HEK293 (cell line): ENCODE data around the gene ZNF273.
"Not testable (repeated sequence)": the region's sequence is repeated elsewhere in the genome, so short reads cannot be mapped to it uniquely, and the experiment has no call there.

ENCODE experiments used
- CTCF ChIA-PET: fragments of 350-600 bp; formaldehyde crosslinking; extraction: SDS; loops from one replicate; lab custom pipeline; 2021; ENCODE audit warnings: antibody characterized with exemption; lab: Yijun Ruan, JAX
- POLR2A ChIA-PET: fragments of 300-600 bp; formaldehyde crosslinking; extraction: SDS; loops from one replicate; lab custom pipeline; 2020; ENCODE audit warnings: antibody characterized with exemption, inconsistent platforms; lab: Yijun Ruan, JAX
- H3K27ac ChIP-seq: fragments of 200-500 bp; sonication (Bioruptor generic); 2 replicates; pipeline ENCODE4 v1.5.1; 2014; ENCODE audit warnings: low read depth, low read length, control low read depth, inconsistent platforms; ENCODE audit errors: extremely low read depth
- H3K36me3 ChIP-seq, 2 experiments: fragments of 200-500 bp in 1 of 2; sonication (Bioruptor generic) in 1 of 2; 1 replicate in 1 of 2; 2 replicates in 1 of 2; pipeline ENCODE4 v1.5.1; 2014 to 2017; ENCODE audit warnings: inconsistent platforms in 2 of 2, low read length in 2 of 2; ENCODE audit not compliant: control insufficient read depth in 2 of 2, insufficient read depth in 1 of 2
- H3K4me1 ChIP-seq: fragments of 200-500 bp; sonication (Bioruptor generic); 2 replicates; pipeline ENCODE4 v1.5.1; 2014; ENCODE audit warnings: mild to moderate bottlenecking, low read length, inconsistent platforms; ENCODE audit not compliant: control insufficient read depth, insufficient read depth
- H3K4me3 ChIP-seq: 2 replicates; pipeline ENCODE4 v1.5.1; 2011; ENCODE audit warnings: low read depth, mild to moderate bottlenecking, control low read depth, low read length, moderate library complexity
- H3K9me3 ChIP-seq: fragments of 200-500 bp; sonication (Bioruptor generic); 2 replicates; pipeline ENCODE4 v1.5.1; 2014; ENCODE audit warnings: low read depth, low read length, inconsistent platforms; ENCODE audit not compliant: control insufficient read depth, insufficient read depth
- SETDB1 ChIP-seq: IDR thresholded peaks from one replicate; pipeline ENCODE4 v1.6.1; 2017; ENCODE audit warnings: mild to moderate bottlenecking, low read length, moderate library complexity, mixed read lengths; ENCODE audit not compliant: insufficient read length
- ZEB2 ChIP-seq: fragments of 450-650 bp; formaldehyde crosslinking; IDR thresholded peaks from 2 replicates; pipeline ENCODE4 v1.5.1; 2016; ENCODE audit warnings: missing biosample characterization, missing genetic modification characterization
- ZNF274 ChIP-seq, 2 experiments: fragments of 200-500 bp in 1 of 2; fragments of 450-650 bp in 1 of 2; sonication (Bioruptor generic) in 1 of 2; formaldehyde crosslinking in 1 of 2; IDR thresholded peaks; 2 replicates each; pipeline versions ENCODE4 v1.5.1 to v1.6.1; 2014 to 2016; ENCODE audit warnings: borderline replicate concordance in 1 of 2, inconsistent platforms in 1 of 2, low read length in 1 of 2, missing biosample characterization in 1 of 2, missing genetic modification characterization in 1 of 2
- ZNF354C ChIP-seq: fragments of 450-650 bp; formaldehyde crosslinking; IDR thresholded peaks from 2 replicates; pipeline ENCODE4 v1.5.1; 2016; ENCODE audit warnings: missing biosample characterization, missing genetic modification characterization, low read depth, borderline replicate concordance
- ZNF404 ChIP-seq: fragments of 450-650 bp; formaldehyde crosslinking; IDR thresholded peaks from 2 replicates; pipeline ENCODE4 v1.5.1; 2017; ENCODE audit warnings: missing biosample characterization, missing genetic modification characterization
- ZNF629 ChIP-seq: fragments of 450-650 bp; formaldehyde crosslinking; IDR thresholded peaks from 2 replicates; pipeline ENCODE4 v1.5.1; 2017; ENCODE audit warnings: missing biosample characterization, missing genetic modification characterization
- ZNF830 ChIP-seq: fragments of 450-650 bp; IDR thresholded peaks from 2 replicates; pipeline ENCODE4 v1.5.0; 2018; ENCODE audit warnings: missing biosample characterization, missing genetic modification characterization, low read depth, mild to moderate bottlenecking, moderate library complexity
- ZSCAN30 ChIP-seq: fragments of 450-650 bp; IDR thresholded peaks from 2 replicates; pipeline ENCODE4 v1.5.1; 2018; ENCODE audit warnings: missing biosample characterization, mild to moderate bottlenecking, missing genetic modification characterization, moderate library complexity
- TF ChIP-seq, protein P1 (sequence below): fragments of 450-650 bp; formaldehyde crosslinking; IDR thresholded peaks from 2 replicates; pipeline ENCODE4 v1.5.1; 2016; ENCODE audit warnings: missing biosample characterization, missing genetic modification characterization, borderline replicate concordance
- TF ChIP-seq, protein P2 (sequence below): fragments of 450-650 bp; formaldehyde crosslinking; IDR thresholded peaks from 2 replicates; pipeline ENCODE4 v1.5.0; 2017; ENCODE audit warnings: missing biosample characterization, missing genetic modification characterization, borderline replicate concordance
- TF ChIP-seq, protein P3 (sequence below): fragments of 450-650 bp; formaldehyde crosslinking; IDR thresholded peaks from 2 replicates; pipeline ENCODE4 v1.5.1; 2016; ENCODE audit warnings: missing biosample characterization, missing genetic modification characterization

ZNF273 gene

DNA sequence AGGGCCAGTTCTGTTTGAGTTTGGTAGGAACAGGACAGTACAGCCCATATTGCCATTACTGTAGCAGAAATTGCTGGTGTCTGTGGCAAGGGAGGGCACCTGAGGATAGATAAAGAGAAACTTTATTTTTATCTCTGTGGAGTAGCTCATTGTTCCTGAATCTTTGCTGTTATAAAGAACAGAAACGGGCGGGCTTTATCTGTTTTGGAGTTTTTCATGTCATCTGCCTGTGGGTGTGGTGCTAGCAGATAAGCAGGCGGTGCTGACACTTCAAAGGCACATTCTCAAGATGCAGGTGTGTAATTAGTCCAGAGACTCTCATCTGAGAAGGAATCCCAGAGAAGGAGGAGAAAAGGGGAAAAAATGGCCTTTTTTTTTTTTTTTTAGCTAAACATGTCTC, 11.5 kb downstream of the ZNF273 start (continued):
- TF ChIP-seq, protein P1, sequence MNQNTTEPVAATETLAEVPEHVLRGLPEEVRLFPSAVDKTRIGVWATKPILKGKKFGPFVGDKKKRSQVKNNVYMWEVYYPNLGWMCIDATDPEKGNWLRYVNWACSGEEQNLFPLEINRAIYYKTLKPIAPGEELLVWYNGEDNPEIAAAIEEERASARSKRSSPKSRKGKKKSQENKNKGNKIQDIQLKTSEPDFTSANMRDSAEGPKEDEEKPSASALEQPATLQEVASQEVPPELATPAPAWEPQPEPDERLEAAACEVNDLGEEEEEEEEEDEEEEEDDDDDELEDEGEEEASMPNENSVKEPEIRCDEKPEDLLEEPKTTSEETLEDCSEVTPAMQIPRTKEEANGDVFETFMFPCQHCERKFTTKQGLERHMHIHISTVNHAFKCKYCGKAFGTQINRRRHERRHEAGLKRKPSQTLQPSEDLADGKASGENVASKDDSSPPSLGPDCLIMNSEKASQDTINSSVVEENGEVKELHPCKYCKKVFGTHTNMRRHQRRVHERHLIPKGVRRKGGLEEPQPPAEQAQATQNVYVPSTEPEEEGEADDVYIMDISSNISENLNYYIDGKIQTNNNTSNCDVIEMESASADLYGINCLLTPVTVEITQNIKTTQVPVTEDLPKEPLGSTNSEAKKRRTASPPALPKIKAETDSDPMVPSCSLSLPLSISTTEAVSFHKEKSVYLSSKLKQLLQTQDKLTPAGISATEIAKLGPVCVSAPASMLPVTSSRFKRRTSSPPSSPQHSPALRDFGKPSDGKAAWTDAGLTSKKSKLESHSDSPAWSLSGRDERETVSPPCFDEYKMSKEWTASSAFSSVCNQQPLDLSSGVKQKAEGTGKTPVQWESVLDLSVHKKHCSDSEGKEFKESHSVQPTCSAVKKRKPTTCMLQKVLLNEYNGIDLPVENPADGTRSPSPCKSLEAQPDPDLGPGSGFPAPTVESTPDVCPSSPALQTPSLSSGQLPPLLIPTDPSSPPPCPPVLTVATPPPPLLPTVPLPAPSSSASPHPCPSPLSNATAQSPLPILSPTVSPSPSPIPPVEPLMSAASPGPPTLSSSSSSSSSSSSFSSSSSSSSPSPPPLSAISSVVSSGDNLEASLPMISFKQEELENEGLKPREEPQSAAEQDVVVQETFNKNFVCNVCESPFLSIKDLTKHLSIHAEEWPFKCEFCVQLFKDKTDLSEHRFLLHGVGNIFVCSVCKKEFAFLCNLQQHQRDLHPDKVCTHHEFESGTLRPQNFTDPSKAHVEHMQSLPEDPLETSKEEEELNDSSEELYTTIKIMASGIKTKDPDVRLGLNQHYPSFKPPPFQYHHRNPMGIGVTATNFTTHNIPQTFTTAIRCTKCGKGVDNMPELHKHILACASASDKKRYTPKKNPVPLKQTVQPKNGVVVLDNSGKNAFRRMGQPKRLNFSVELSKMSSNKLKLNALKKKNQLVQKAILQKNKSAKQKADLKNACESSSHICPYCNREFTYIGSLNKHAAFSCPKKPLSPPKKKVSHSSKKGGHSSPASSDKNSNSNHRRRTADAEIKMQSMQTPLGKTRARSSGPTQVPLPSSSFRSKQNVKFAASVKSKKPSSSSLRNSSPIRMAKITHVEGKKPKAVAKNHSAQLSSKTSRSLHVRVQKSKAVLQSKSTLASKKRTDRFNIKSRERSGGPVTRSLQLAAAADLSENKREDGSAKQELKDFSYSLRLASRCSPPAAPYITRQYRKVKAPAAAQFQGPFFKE (tag by site-specific recombination) = no peak
- TF ChIP-seq, protein P2, sequence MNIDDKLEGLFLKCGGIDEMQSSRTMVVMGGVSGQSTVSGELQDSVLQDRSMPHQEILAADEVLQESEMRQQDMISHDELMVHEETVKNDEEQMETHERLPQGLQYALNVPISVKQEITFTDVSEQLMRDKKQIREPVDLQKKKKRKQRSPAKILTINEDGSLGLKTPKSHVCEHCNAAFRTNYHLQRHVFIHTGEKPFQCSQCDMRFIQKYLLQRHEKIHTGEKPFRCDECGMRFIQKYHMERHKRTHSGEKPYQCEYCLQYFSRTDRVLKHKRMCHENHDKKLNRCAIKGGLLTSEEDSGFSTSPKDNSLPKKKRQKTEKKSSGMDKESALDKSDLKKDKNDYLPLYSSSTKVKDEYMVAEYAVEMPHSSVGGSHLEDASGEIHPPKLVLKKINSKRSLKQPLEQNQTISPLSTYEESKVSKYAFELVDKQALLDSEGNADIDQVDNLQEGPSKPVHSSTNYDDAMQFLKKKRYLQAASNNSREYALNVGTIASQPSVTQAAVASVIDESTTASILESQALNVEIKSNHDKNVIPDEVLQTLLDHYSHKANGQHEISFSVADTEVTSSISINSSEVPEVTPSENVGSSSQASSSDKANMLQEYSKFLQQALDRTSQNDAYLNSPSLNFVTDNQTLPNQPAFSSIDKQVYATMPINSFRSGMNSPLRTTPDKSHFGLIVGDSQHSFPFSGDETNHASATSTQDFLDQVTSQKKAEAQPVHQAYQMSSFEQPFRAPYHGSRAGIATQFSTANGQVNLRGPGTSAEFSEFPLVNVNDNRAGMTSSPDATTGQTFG = no peak
- TF ChIP-seq ZNF354C (tag by site-specific recombination) (no peak), ZEB2 (tag by site-specific recombination) (no peak), ZSCAN30 (tag by site-specific recombination) (no peak)

DNA sequence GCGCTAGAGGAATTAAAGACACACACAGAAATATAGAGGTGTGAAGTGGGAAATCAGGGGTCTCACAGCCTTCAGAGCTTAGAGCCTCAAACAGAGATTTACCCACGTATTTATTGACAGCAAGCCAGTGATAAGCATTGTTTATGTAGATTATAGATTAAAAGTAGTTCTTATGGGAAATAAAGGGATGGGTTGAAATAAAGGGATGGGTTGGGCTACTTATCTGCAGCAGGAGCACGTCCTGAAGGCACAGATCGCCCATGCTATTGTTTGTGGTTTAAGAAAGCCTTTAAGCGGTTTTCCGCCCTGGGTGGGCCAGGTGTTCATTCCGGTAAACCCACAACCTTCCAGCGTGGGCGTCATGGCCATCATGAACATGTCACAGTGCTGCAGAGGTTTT, 12.2 kb downstream of the ZNF273 start:
- peaks cover 13 to 24% of the 10 kb centered on the region in 2 experiments for H3K36me3 ChIP-seq
- H3K9me3 ChIP-seq, H3K27ac ChIP-seq, H3K4me1 ChIP-seq, H3K4me3 ChIP-seq, POLR2A ChIA-PET: not testable (repeated sequence)
- CTCF ChIA-PET = interaction anchor here (0.6 kb wide), 1 partner anchor 24 kb away, joined by 4 read pairs; no protein-coding TSS in a partner anchor

DNA sequence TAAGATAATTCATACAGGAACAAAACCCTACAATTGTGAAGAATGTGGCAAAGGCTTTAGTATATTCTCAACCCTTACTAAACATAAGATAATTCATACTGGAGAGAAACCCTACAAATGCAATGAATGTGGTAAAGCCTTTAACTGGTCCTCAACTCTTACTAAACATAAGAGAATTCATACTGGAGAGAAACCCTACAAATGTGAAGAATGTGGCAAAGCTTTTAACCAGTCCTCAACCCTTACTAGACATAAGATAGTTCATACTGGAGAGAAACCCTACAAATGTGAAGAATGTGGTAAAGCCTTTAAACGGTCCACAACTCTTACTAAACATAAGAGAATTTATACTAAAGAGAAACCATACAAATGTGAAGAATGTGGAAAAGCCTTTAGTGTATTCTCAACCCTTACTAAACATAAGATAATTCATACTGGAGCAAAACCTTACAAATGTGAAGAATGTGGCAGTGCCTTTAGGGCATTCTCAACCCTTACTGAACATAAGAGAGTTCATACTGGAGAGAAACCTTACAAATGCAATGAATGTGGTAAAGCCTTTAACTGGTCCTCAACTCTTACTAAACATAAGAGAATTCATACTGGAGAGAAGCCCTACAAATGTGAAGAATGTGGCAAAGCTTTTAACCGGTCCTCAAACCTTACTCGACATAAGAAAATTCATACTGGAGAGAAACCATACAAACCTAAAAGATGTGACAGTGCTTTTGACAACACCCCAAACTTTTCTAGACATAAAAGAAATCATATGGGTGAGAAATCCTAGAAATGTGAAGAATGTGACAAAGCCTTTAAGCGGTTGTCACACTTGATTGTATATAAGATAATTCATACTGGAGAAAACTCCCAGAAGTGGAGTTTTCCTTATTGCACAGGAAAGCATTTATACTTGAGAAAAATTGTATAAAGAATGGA, 25.4 kb downstream of the ZNF273 start:
- POLR2A ChIA-PET, H3K4me3 ChIP-seq, H3K9me3 ChIP-seq: not testable (repeated sequence)
- peak; percentile 50; the same call in 1 of the 2 replicates for TF ChIP-seq ZNF274 (IDR thresholded peaks at IDR 0.05; ENCODE audit: low read length)
- TF ChIP-seq ZNF274 (tag by site-specific recombination; IDR thresholded peaks at IDR 0.05; ENCODE audit: borderline replicate concordance) = peak; percentile 35; the same call in 1 of the 2 replicates
- peak; percentile 69 for TF ChIP-seq SETDB1
- TF ChIP-seq, all 188 proteins: peak for 2; not testable (repeated sequence) for 186
- peaks cover 26 to 39% of the 10 kb centered on the region in 2 experiments for H3K36me3 ChIP-seq
- not testable (repeated sequence) for H3K27ac ChIP-seq, H3K4me1 ChIP-seq
- CTCF ChIA-PET = interaction anchor here (0.8 kb wide), 1 partner anchor 342 kb away, joined by 3 read pairs; no protein-coding TSS in a partner anchor

DNA sequence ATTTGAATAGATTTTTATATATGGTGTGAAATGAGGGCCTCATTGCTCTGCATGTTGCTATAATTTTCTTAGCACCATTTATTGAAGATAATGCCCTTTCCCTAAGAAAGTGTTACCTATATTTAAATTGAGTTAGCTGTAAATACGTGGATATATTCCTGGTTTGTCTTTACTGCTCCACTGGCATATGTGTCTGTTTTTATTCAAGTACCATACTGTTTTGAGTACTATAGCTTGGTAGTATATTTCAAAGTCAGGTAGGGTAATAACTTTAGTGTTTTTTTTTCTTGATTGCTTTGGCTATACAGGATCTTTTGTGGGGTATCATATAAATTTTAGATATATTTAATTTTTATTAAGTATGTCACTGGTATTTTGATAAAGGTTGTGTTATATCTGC, 31.4 kb downstream of the ZNF273 start:
- no peak overlapping the region for H3K4me3 ChIP-seq
- POLR2A ChIA-PET = interaction anchor here (0.5 kb wide), 1 partner anchor 1724 kb away, joined by 3 read pairs; no protein-coding TSS in a partner anchor
- TF ChIP-seq, protein P3, sequence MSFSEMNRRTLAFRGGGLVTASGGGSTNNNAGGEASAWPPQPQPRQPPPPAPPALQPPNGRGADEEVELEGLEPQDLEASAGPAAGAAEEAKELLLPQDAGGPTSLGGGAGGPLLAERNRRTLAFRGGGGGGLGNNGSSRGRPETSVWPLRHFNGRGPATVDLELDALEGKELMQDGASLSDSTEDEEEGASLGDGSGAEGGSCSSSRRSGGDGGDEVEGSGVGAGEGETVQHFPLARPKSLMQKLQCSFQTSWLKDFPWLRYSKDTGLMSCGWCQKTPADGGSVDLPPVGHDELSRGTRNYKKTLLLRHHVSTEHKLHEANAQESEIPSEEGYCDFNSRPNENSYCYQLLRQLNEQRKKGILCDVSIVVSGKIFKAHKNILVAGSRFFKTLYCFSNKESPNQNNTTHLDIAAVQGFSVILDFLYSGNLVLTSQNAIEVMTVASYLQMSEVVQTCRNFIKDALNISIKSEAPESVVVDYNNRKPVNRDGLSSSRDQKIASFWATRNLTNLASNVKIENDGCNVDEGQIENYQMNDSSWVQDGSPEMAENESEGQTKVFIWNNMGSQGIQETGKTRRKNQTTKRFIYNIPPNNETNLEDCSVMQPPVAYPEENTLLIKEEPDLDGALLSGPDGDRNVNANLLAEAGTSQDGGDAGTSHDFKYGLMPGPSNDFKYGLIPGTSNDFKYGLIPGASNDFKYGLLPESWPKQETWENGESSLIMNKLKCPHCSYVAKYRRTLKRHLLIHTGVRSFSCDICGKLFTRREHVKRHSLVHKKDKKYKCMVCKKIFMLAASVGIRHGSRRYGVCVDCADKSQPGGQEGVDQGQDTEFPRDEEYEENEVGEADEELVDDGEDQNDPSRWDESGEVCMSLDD (tag by site-specific recombination) = no peak
- TF ChIP-seq ZNF830 = no peak
- no peak for TF ChIP-seq ZNF404 (tag by site-specific recombination)
- no peak for TF ChIP-seq ZNF629

More for the DNA sequence above, 31.4 kb downstream of the ZNF273 start:
- CTCF ChIA-PET = no interaction called here
- no peaks in the 10 kb centered on the region for H3K4me1 ChIP-seq
- no peaks in the 10 kb centered on the region for H3K36me3 ChIP-seq
- H3K9me3 ChIP-seq = no peaks in the 10 kb centered on the region
- no peak overlapping the region for H3K27ac ChIP-seq
